A172 (cell line): ENCODE results near the gene GRIK4. TPM values are rescaled to one million over a fixed set of nuclear protein-coding genes. Genes with fewer than 3 reads are reported as not detected.

Experiments
- DNase-seq: peaks from one replicate; pipeline ENCODE4 v3.0.0-alpha.2; 2015; ENCODE audit warnings: low spot score
- total RNA-seq: library from RNA; depleted of rRNA; stranded (reverse); fragments of >200 nt; shearing (Covaris generic); gene quantifications from 2 replicates; pipeline ENCODE4 v1.2.3, GENCODE V29; 2014

GRIK4 gene
- total RNA-seq, 1 experiment from 2014 or later, result not detected

GRCh38 chr11:120952461-120953434 lies 441.2 kb downstream of the GRIK4 start:
- peak; percentile 52 for DNase-seq

- no peak for DNase-seq
Observed at GRCh38 chr11:120954381-120954780, 442.8 kb downstream of the GRIK4 start.

- DNase-seq, result no peak
Observed at GRCh38 chr11:120956710-120957495, 445.4 kb downstream of the GRIK4 start.

GRCh38 chr11:120958185-120958584 lies 446.6 kb downstream of the GRIK4 start:
- no peak for DNase-seq

- no peak for DNase-seq
Observed at GRCh38 chr11:120959189-120959588, 447.6 kb downstream of the GRIK4 start.

- no peak for DNase-seq
Observed at GRCh38 chr11:120964857-120965256, 453.3 kb downstream of the GRIK4 start.

GRCh38 chr11:120966840-120967239 lies 455.3 kb downstream of the GRIK4 start:
- no peak for DNase-seq

- DNase-seq, result no peak
Observed at GRCh38 chr11:120969993-120970392, 458.4 kb downstream of the GRIK4 start.

- no peak for DNase-seq
Observed at GRCh38 chr11:120971825-120972224, 460.3 kb downstream of the GRIK4 start.

- no peak for DNase-seq
Observed at GRCh38 chr11:120972621-120973020, 461.1 kb downstream of the GRIK4 start.

GRCh38 chr11:120973501-120973900 lies 462.0 kb downstream of the GRIK4 start:
- DNase-seq, result no peak

- DNase-seq, result no peak
Observed at GRCh38 chr11:120974466-120974865, 462.9 kb downstream of the GRIK4 start.

GRCh38 chr11:120974965-120975364 lies 463.4 kb downstream of the GRIK4 start:
- peak; percentile 2 for DNase-seq

- peak; percentile 2 for DNase-seq
Observed at GRCh38 chr11:120977266-120978137, 466.0 kb downstream of the GRIK4 start.

- DNase-seq, result no peak
Observed at GRCh38 chr11:120978701-120979100, 467.2 kb downstream of the GRIK4 start.

- DNase-seq, result peak; percentile 9
Observed at GRCh38 chr11:120985718-120986569, 474.4 kb downstream of the GRIK4 start.

- DNase-seq, result no peak
Observed at GRCh38 chr11:120988603-120989002, 477.1 kb downstream of the GRIK4 start.

GRCh38 chr11:120991830-120992686 lies 480.5 kb downstream of the GRIK4 start:
- no peak for DNase-seq

- no peak for DNase-seq
Observed at GRCh38 chr11:120994091-120994859, 482.7 kb downstream of the GRIK4 start.
